ENCODE results near the gene TMC8.

The TMC8 gene

GRCh38 chr17:78124081-78124835 is 6.3 kb upstream of the TMC8 start:
- DNase-seq: no peak

- no peak for DNase-seq
Observed at GRCh38 chr17:78124836-78125137, 5.8 kb upstream of the TMC8 start.

- DNase-seq: no peak
Observed at GRCh38 chr17:78125138-78125913, 5.2 kb upstream of the TMC8 start.

GRCh38 chr17:78125976-78126894 is 4.3 kb upstream of the TMC8 start:
- DNase-seq: peak; percentile 30

- peak; percentile 27 for DNase-seq
Observed at GRCh38 chr17:78126895-78127238, 3.7 kb upstream of the TMC8 start.

GRCh38 chr17:78127239-78127887 is 3.2 kb upstream of the TMC8 start:
- peak; percentile 74 for DNase-seq

GRCh38 chr17:78127888-78128550 is 2.6 kb upstream of the TMC8 start:
- peak; percentile 50 for DNase-seq

- peak; percentile 67 for DNase-seq
Observed at GRCh38 chr17:78128551-78129350, 1.8 kb upstream of the TMC8 start, which contains the start of gene TMC6. Gene TMC6, minus strand, starts transcription at chr17:78128755. Its CDS starts 1,923 bp downstream, at chr17:78126832.

- DNase-seq: peak; percentile 34
Observed at GRCh38 chr17:78129351-78130089, 1.1 kb upstream of the TMC8 start.

GRCh38 chr17:78130090-78130436 is 508 bp upstream of the TMC8 start:
- DNase-seq: peak; percentile 29

GRCh38 chr17:78131172-78132083 is 857 bp downstream of the TMC8 start:
- peak; percentile 44 for DNase-seq

GRCh38 chr17:78132084-78132676 is 1.6 kb downstream of the TMC8 start:
- DNase-seq: no peak

- no peak for DNase-seq
Observed at GRCh38 chr17:78132767-78133178, 2.2 kb downstream of the TMC8 start.

GRCh38 chr17:78133179-78133951 is 2.8 kb downstream of the TMC8 start:
- DNase-seq: no peak

GRCh38 chr17:78133971-78134898 is 3.7 kb downstream of the TMC8 start:
- no peak for DNase-seq

GRCh38 chr17:78134899-78135385 is 4.4 kb downstream of the TMC8 start:
- DNase-seq: no peak

All from femur (tissue), 1 donor.